ENCODE results near the gene GRID1. TPM values are rescaled to one million over a fixed set of nuclear protein-coding genes. Genes with fewer than 3 reads are reported as not detected.

The GRID1 gene
- total RNA-seq, 1 donor from 2014 or later: 7.1 TPM

GRCh38 chr10:86055928-86056327, 310.7 kb downstream of the GRID1 start:
- no peak for TF ChIP-seq POLR2A (IDR thresholded peaks at IDR 0.05)
- intact Hi-C loops (cut with DNase I): no loop called here
- Histone ChIP-seq H3K27ac (no peak overlapping the region), H3K9me3 (no peaks in the 10 kb centered on the region), H3K4me1 (no peaks in the 10 kb centered on the region), H3K4me3 (no peak overlapping the region), H3K36me3 (no peaks in the 10 kb centered on the region), H3K27me3 (no peaks in the 10 kb centered on the region)
- DNase-seq (ENCODE audit: extremely low spot score in 2 of 2): no peak

- H3K4me3 ChIP-seq: no peak overlapping the region
- DNase-seq (ENCODE audit: extremely low spot score in 2 of 2): peak in 1 of 2 donors; percentile 40
- H3K27me3 ChIP-seq: no peaks in the 10 kb centered on the region
- H3K27ac ChIP-seq: no peak overlapping the region
- H3K4me1 ChIP-seq: no peaks in the 10 kb centered on the region
- intact Hi-C loops (cut with DNase I): no loop called here
- H3K9me3 ChIP-seq: no peaks in the 10 kb centered on the region
- TF ChIP-seq POLR2A (IDR thresholded peaks at IDR 0.05) (no peak), POLR2AphosphoS5 (IDR thresholded peaks at IDR 0.05; ENCODE audit: insufficient read depth in 1 of 2, low read depth in 1 of 2) (no peak)
- TF ChIP-seq, protein P1, sequence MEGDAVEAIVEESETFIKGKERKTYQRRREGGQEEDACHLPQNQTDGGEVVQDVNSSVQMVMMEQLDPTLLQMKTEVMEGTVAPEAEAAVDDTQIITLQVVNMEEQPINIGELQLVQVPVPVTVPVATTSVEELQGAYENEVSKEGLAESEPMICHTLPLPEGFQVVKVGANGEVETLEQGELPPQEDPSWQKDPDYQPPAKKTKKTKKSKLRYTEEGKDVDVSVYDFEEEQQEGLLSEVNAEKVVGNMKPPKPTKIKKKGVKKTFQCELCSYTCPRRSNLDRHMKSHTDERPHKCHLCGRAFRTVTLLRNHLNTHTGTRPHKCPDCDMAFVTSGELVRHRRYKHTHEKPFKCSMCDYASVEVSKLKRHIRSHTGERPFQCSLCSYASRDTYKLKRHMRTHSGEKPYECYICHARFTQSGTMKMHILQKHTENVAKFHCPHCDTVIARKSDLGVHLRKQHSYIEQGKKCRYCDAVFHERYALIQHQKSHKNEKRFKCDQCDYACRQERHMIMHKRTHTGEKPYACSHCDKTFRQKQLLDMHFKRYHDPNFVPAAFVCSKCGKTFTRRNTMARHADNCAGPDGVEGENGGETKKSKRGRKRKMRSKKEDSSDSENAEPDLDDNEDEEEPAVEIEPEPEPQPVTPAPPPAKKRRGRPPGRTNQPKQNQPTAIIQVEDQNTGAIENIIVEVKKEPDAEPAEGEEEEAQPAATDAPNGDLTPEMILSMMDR (IDR thresholded peaks at IDR 0.05): no peak
- H3K36me3 ChIP-seq: no peaks in the 10 kb centered on the region
Observed at GRCh38 chr10:86053675-86054074, 312.9 kb downstream of the GRID1 start.

DNA sequence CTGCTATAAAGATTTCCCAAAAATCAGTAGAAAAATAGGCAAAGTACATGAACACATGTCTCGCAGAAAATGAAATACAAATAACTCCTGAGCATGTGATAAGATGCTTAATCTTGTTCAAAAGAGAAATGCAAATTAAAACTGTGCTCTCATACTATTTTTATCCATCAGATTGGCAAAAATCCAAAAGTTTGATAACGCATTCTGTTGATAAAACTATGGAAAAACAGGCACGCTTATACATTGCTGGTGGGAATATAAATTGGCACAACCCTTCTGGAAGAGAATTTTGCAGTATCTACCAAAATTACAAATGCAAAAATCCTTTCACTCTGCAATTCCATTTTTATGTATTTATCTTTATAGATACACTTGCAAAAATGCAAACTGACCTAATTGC, 315.0 kb downstream of the GRID1 start:
- intact Hi-C loops (cut with DNase I): no loop called here
- Histone ChIP-seq H3K4me3 (no peak overlapping the region), H3K27me3 (no peaks in the 10 kb centered on the region), H3K36me3 (no peaks in the 10 kb centered on the region), H3K27ac (no peak overlapping the region), H3K4me1 (no peaks in the 10 kb centered on the region), H3K9me3 (no peaks in the 10 kb centered on the region)
- DNase-seq (ENCODE audit: extremely low spot score in 2 of 2): no peak
- TF ChIP-seq POLR2A (IDR thresholded peaks at IDR 0.05) (no peak), POLR2AphosphoS5 (IDR thresholded peaks at IDR 0.05; ENCODE audit: insufficient read depth in 1 of 2, low read depth in 1 of 2) (no peak)
- TF ChIP-seq, protein P1 (IDR thresholded peaks at IDR 0.05): no peak

DNA sequence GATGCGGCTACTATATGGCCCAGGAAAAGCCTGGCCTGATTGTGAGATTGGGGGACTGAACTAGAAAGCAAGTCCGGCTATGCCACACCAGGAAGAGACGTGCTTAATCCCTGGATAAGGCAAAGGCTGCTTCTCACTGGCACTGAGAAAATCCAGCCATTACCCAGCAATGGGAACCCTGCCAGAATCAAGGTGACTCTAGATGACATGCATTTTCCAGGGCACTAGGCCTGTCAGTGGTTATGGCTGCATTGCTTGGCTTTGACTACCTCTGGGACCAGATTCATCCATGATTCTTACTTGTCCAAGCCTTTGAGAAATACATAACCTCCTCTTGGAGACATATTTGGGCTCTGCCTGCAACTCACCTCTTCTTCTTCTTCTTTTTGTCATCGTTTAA, 317.2 kb downstream of the GRID1 start:
- Histone ChIP-seq H3K27ac (no peak overlapping the region), H3K4me1 (no peaks in the 10 kb centered on the region), H3K9me3 (no peaks in the 10 kb centered on the region), H3K36me3 (no peaks in the 10 kb centered on the region), H3K4me3 (no peak overlapping the region), H3K27me3 (no peaks in the 10 kb centered on the region)
- TF ChIP-seq, protein P1 (IDR thresholded peaks at IDR 0.05): no peak
- no peak for TF ChIP-seq POLR2AphosphoS5 (IDR thresholded peaks at IDR 0.05; ENCODE audit: insufficient read depth in 1 of 2, low read depth in 1 of 2)
- TF ChIP-seq POLR2A (IDR thresholded peaks at IDR 0.05): no peak
- intact Hi-C loops (cut with DNase I): no loop called here
- DNase-seq (ENCODE audit: extremely low spot score in 2 of 2): peak in 1 of 2 donors; percentile 61

- H3K4me3 ChIP-seq: no peak overlapping the region
- DNase-seq (ENCODE audit: extremely low spot score in 2 of 2): peak in 1 of 2 donors; percentile 37
- H3K9me3 ChIP-seq: no peaks in the 10 kb centered on the region
- intact Hi-C loops (cut with DNase I): no loop called here
- no peak overlapping the region for H3K27ac ChIP-seq
- no peak for TF ChIP-seq POLR2AphosphoS5 (IDR thresholded peaks at IDR 0.05; ENCODE audit: insufficient read depth in 1 of 2, low read depth in 1 of 2)
- no peak for TF ChIP-seq POLR2A (IDR thresholded peaks at IDR 0.05)
- TF ChIP-seq, protein P1 (IDR thresholded peaks at IDR 0.05): no peak
- H3K36me3 ChIP-seq: no peaks in the 10 kb centered on the region
- H3K4me1 ChIP-seq: no peaks in the 10 kb centered on the region
- H3K27me3 ChIP-seq: no peaks in the 10 kb centered on the region
Observed at GRCh38 chr10:86048973-86049372, 317.6 kb downstream of the GRID1 start.

DNA sequence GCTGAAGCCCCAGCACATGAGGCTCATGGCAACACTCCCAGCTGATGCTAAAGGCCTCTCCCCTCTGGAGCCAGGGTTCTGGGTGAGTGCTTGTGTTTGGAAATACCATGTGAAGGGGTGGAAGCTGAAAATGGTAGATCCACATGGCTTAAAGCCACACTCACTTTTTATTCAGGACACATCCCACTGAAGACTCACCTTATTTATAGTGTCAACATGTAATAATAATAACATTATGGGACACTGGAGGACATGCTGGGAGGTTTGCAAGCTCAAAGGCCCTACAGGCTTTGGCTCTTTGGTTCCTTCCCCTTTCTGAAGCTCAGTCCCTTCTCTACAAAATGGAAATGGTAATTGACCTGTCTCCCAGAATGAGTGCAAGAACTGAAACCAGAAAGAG, 318.0 kb downstream of the GRID1 start:
- no peak for TF ChIP-seq POLR2A (IDR thresholded peaks at IDR 0.05)
- TF ChIP-seq POLR2AphosphoS5 (IDR thresholded peaks at IDR 0.05; ENCODE audit: insufficient read depth in 1 of 2, low read depth in 1 of 2): no peak
- TF ChIP-seq, protein P1 (IDR thresholded peaks at IDR 0.05): no peak
- Histone ChIP-seq H3K9me3 (no peaks in the 10 kb centered on the region), H3K4me1 (no peaks in the 10 kb centered on the region), H3K36me3 (no peaks in the 10 kb centered on the region), H3K4me3 (no peak overlapping the region), H3K27me3 (no peaks in the 10 kb centered on the region), H3K27ac (no peak overlapping the region)
- no peak for DNase-seq (ENCODE audit: extremely low spot score in 2 of 2)
- intact Hi-C loops (cut with DNase I): no loop called here
